OCI-LY3 (cell line): ENCODE measurements around the gene FUT8.

Experiments
- EZH2phosphoT487 ChIP-seq: fragments of 200-600 bp; shearing (Covaris generic); IDR thresholded peaks from 2 replicates; pipeline ENCODE4 v1.6.1; 2018; ENCODE audit warnings: antibody characterized with exemption, mixed run types, low read depth
- TF ChIP-seq, protein P1 (sequence below): fragments of 200-600, 300-600 bp; sonication (generic); IDR thresholded peaks from 2 replicates; pipeline ENCODE4 v1.5.1; 2014; ENCODE audit warnings: antibody characterized with exemption, low read length, low read depth

GRCh38 chr14:65749287-65749686 lies 336.8 kb downstream of the FUT8 start:
- TF ChIP-seq, protein P1, sequence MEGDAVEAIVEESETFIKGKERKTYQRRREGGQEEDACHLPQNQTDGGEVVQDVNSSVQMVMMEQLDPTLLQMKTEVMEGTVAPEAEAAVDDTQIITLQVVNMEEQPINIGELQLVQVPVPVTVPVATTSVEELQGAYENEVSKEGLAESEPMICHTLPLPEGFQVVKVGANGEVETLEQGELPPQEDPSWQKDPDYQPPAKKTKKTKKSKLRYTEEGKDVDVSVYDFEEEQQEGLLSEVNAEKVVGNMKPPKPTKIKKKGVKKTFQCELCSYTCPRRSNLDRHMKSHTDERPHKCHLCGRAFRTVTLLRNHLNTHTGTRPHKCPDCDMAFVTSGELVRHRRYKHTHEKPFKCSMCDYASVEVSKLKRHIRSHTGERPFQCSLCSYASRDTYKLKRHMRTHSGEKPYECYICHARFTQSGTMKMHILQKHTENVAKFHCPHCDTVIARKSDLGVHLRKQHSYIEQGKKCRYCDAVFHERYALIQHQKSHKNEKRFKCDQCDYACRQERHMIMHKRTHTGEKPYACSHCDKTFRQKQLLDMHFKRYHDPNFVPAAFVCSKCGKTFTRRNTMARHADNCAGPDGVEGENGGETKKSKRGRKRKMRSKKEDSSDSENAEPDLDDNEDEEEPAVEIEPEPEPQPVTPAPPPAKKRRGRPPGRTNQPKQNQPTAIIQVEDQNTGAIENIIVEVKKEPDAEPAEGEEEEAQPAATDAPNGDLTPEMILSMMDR = no peak
- no peak for TF ChIP-seq EZH2phosphoT487
